H1 (cell line): ENCODE measurements around the gene ATXN2L. TPM values are rescaled to one million over a fixed set of nuclear protein-coding genes. Genes with fewer than 3 reads are reported as not detected.

Experiments
- CTCF ChIA-PET: fragments of 300-600 bp; sonication (Branson Sonifier 250); formaldehyde crosslinking; loops from one replicate; lab custom pipeline; 2021; ENCODE audit not compliant: partially characterized antibody; lab: Charles Lee
- POLR2A ChIA-PET: fragments of 300-600 bp; sonication (Branson Sonifier 250); formaldehyde crosslinking; loops from one replicate; lab custom pipeline; 2021; ENCODE audit warnings: inconsistent platforms; ENCODE audit not compliant: partially characterized antibody; lab: Charles Lee
- DNase-seq, 2 experiments: peaks; one replicate each; pipeline versions ENCODE4 v3.0.0 to v3.0.0-alpha.2; 2010 to 2022; ENCODE audit warnings: low spot score in 2 of 2, low read depth in 1 of 2, mixed read lengths in 1 of 2
- FAIRE-seq: peaks from 2 replicates; lab custom pipeline; 2011; peaks lifted over from hg19 to GRCh38; lab: Jason Lieb, UNC
- H2AFZ ChIP-seq: 2 replicates; pipeline ENCODE4 v1.8.1; 2012; ENCODE audit warnings: low read length, inconsistent platforms
- H2AK5ac ChIP-seq: 2 replicates; pipeline ENCODE4 v1.6.1; 2013; ENCODE audit warnings: low read depth, low read length
- H2BK120ac ChIP-seq: replicated peaks from 2 replicates; pipeline ENCODE3; 2013; ENCODE audit warnings: low read depth, low read length, inconsistent platforms
- H2BK12ac ChIP-seq: 2 replicates; pipeline ENCODE4 v1.6.1; 2013; ENCODE audit warnings: low read depth, low read length
- H2BK15ac ChIP-seq: 2 replicates; pipeline ENCODE4 v1.6.1; 2013; ENCODE audit warnings: low read length
- H2BK20ac ChIP-seq: 2 replicates; pipeline ENCODE4 v1.6.1; 2013; ENCODE audit warnings: low read length
- H2BK5ac ChIP-seq: 2 replicates; pipeline ENCODE4 v1.6.1; 2013; ENCODE audit warnings: low read depth, low read length
- H3K14ac ChIP-seq: 2 replicates; pipeline ENCODE4 v1.6.1; 2013; ENCODE audit warnings: inconsistent platforms; ENCODE audit not compliant: insufficient read length
- H3K18ac ChIP-seq: 2 replicates; pipeline ENCODE4 v1.6.1; 2013; ENCODE audit warnings: low read length; ENCODE audit errors: extremely low read depth
- H3K23ac ChIP-seq: 2 replicates; pipeline ENCODE4 v1.6.1; 2013; ENCODE audit warnings: inconsistent platforms; ENCODE audit not compliant: insufficient read length
- H3K23me2 ChIP-seq: 2 replicates; pipeline ENCODE4 v1.6.1; 2013; ENCODE audit warnings: low read depth, low read length
- H3K27ac ChIP-seq: 2 replicates; pipeline ENCODE4 v1.6.1; 2011; ENCODE audit warnings: low read depth, low read length, inconsistent platforms
- H3K27me3 ChIP-seq, 4 experiments: replicated peaks in 1 of 4; 1 replicate in 1 of 4; 2 replicates in 3 of 4; pipeline versions ENCODE4 v1.6.1 to v1.8.1; 2011 to 2013; ENCODE audit warnings: low read length in 3 of 4, mild to moderate bottlenecking in 3 of 4, inconsistent platforms in 2 of 4, mixed read lengths in 2 of 4, moderate library complexity in 1 of 4; ENCODE audit not compliant: control insufficient read depth in 3 of 4, insufficient read depth in 3 of 4; ENCODE audit errors: extremely low read depth in 1 of 4
- H3K36me3 ChIP-seq, 4 experiments: 2 replicates each; pipeline versions ENCODE4 v1.6.1 to v1.8.1; 2011 to 2013; ENCODE audit warnings: mild to moderate bottlenecking in 4 of 4, low read length in 3 of 4, moderate library complexity in 2 of 4, control low read depth in 1 of 4, inconsistent platforms in 1 of 4; ENCODE audit not compliant: insufficient read depth in 4 of 4, control insufficient read depth in 2 of 4
- H3K4ac ChIP-seq: replicated peaks from 2 replicates; pipeline ENCODE3; 2013; ENCODE audit warnings: low read length, low read depth, mixed read lengths, inconsistent platforms; ENCODE audit not compliant: insufficient read length
- H3K4me1 ChIP-seq, 4 experiments: replicated peaks in 1 of 4; 1 replicate in 1 of 4; 2 replicates in 3 of 4; pipeline versions ENCODE4 v1.6.1 to v1.8.1; 2011 to 2013; ENCODE audit warnings: low read length in 3 of 4, inconsistent platforms in 2 of 4, mixed read lengths in 1 of 4; ENCODE audit not compliant: insufficient read depth in 4 of 4, control insufficient read depth in 3 of 4
- H3K4me2 ChIP-seq, 2 experiments: 2 replicates each; pipeline versions ENCODE4 v1.6.1 to v1.8.1; 2011 to 2013; ENCODE audit warnings: low read depth in 2 of 2, low read length in 2 of 2, control low read depth in 1 of 2, inconsistent platforms in 1 of 2, mild to moderate bottlenecking in 1 of 2; ENCODE audit not compliant: insufficient read depth in 1 of 2
- H3K4me3 ChIP-seq, 4 experiments: fragments of 200-600, 300-600 bp in 1 of 4; sonication (generic), shearing (Covaris generic), sonication (Bioruptor Twin) in 1 of 4; 2 replicates each; pipeline versions ENCODE4 v1.5.1 to v1.8.1; 2011 to 2016; ENCODE audit warnings: low read length in 4 of 4, low read depth in 3 of 4, control low read depth in 2 of 4, inconsistent platforms in 2 of 4, mild to moderate bottlenecking in 2 of 4, mixed read lengths in 1 of 4, moderate library complexity in 1 of 4; ENCODE audit not compliant: insufficient read depth in 2 of 4; ENCODE audit errors: extremely low read depth in 1 of 4
- H3K56ac ChIP-seq: replicated peaks from 2 replicates; pipeline ENCODE3; 2013; ENCODE audit warnings: low read depth, mild to moderate bottlenecking, mixed read lengths, low read length, inconsistent platforms; ENCODE audit not compliant: insufficient read length
- H3K79me1 ChIP-seq: 2 replicates; pipeline ENCODE4 v1.6.1; 2013; ENCODE audit warnings: low read depth, low read length, control low read depth
- H3K79me2 ChIP-seq, 2 experiments: 2 replicates each; pipeline versions ENCODE4 v1.6.1 to v1.8.1; 2012 to 2013; ENCODE audit warnings: low read length in 2 of 2, mild to moderate bottlenecking in 2 of 2, inconsistent platforms in 1 of 2; ENCODE audit not compliant: insufficient read depth in 2 of 2, control insufficient read depth in 1 of 2
- H3K9ac ChIP-seq, 4 experiments: replicated peaks in 1 of 4; 1 replicate in 1 of 4; 2 replicates in 3 of 4; pipeline versions ENCODE4 v1.6.1 to v1.8.1; 2011 to 2013; ENCODE audit warnings: low read depth in 3 of 4, low read length in 3 of 4, control low read depth in 2 of 4, mild to moderate bottlenecking in 2 of 4, moderate library complexity in 2 of 4, inconsistent platforms in 1 of 4; ENCODE audit errors: extremely low read depth in 1 of 4
- H3K9me3 ChIP-seq, 2 experiments: 2 replicates each; pipeline versions ENCODE4 v1.6.1 to v1.8.1; 2012 to 2013; ENCODE audit warnings: mild to moderate bottlenecking in 2 of 2, moderate library complexity in 2 of 2, control low read depth in 1 of 2, inconsistent platforms in 1 of 2, low read depth in 1 of 2, low read length in 1 of 2, mixed read lengths in 1 of 2; ENCODE audit not compliant: insufficient read depth in 2 of 2
- H4K20me1 ChIP-seq, 2 experiments: replicated peaks in 1 of 2; 2 replicates each; pipeline versions ENCODE3 to v1.8.1; 2011 to 2013; ENCODE audit warnings: inconsistent platforms in 2 of 2, low read length in 2 of 2, mild to moderate bottlenecking in 1 of 2; ENCODE audit not compliant: insufficient read depth in 2 of 2, control insufficient read depth in 1 of 2
- H4K5ac ChIP-seq: 2 replicates; pipeline ENCODE4 v1.6.1; 2013; ENCODE audit warnings: low read length, low read depth, mixed read lengths, inconsistent platforms; ENCODE audit not compliant: insufficient read length
- H4K8ac ChIP-seq: 2 replicates; pipeline ENCODE4 v1.8.0; 2013; ENCODE audit warnings: mild to moderate bottlenecking, moderate library complexity, low read length, inconsistent platforms; ENCODE audit not compliant: insufficient read depth; ENCODE audit errors: extremely low read depth
- H4K91ac ChIP-seq: replicated peaks from 2 replicates; pipeline ENCODE3; 2013; ENCODE audit warnings: low read length, mixed read lengths, inconsistent platforms; ENCODE audit not compliant: insufficient read length
- FOSL1 ChIP-seq: IDR thresholded peaks from 2 replicates; pipeline ENCODE4 v1.6.1; 2011; ENCODE audit warnings: mild to moderate bottlenecking, low read depth, low read length, moderate library complexity; ENCODE audit not compliant: insufficient read depth
- JUND ChIP-seq: IDR thresholded peaks from 2 replicates; pipeline ENCODE4 v1.6.1; 2011; ENCODE audit warnings: mild to moderate bottlenecking, improper control_type of control experiment, low read length
- PHF8 ChIP-seq: fragments of 200-600 bp; sonication (generic); conservative IDR thresholded peaks from 2 replicates; pipeline ENCODE4 v1.7.1; 2012; ENCODE audit warnings: low read depth, mild to moderate bottlenecking, inconsistent platforms, low read length, moderate library complexity
- RNF2 ChIP-seq: fragments of 200-900, 300-1000 bp; sonication (generic); IDR thresholded peaks from 2 replicates; pipeline ENCODE4 v1.7.1; 2016; ENCODE audit warnings: borderline replicate concordance, low read depth, mild to moderate bottlenecking, antibody characterized with exemption, low read length; ENCODE audit not compliant: poor library complexity, severe bottlenecking; ENCODE audit errors: missing control alignments
- SIRT6 ChIP-seq: IDR thresholded peaks from one replicate; pipeline ENCODE4 v1.7.1; 2012; ENCODE audit warnings: low read length, inconsistent platforms
- SUZ12 ChIP-seq: fragments of 200-600 bp; sonication (generic); IDR thresholded peaks from 2 replicates; pipeline ENCODE4 v1.6.1; 2012; ENCODE audit warnings: mild to moderate bottlenecking, inconsistent platforms, low read length, moderate library complexity, mixed read lengths
- WGBS, 2 experiments: shearing (Covaris generic) in 1 of 2; methylation state at CpG; one replicate each; pipeline versions ENCODE4 v1.1.6 to v1.1.7; 2013 to 2015; ENCODE audit warnings: low lambda C conversion rate in 2 of 2, mixed read lengths in 2 of 2, inconsistent platforms in 1 of 2, low coverage in 1 of 2, missing lambda C conversion rate in 1 of 2; ENCODE audit not compliant: insufficient replicate concordance in 2 of 2, insufficient coverage in 1 of 2, insufficient read length in 1 of 2; ENCODE audit errors: extremely low coverage in 1 of 2, missing lambda C conversion rate in 1 of 2; 5-methylcytosine and 5-hydroxymethylcytosine counted together
- polyA plus RNA-seq, 7 experiments: library from polyadenylated mRNA; depleted of rRNA in 3 of 7; stranded (reverse) in 5 of 7; unstranded in 2 of 7; fragments of >200 nt in 5 of 7; fragments of 200-250 nt in 2 of 7; gene quantifications; 1 replicate in 5 of 7; 2 replicates in 1 of 7; 4 replicates in 1 of 7; pipeline versions ENCODE4 v1.2.1 to v1.2.3, GENCODE V29; 2011 to 2013; ENCODE audit warnings: missing spikeins in 2 of 7, mixed read lengths in 2 of 7
- total RNA-seq: library from RNA; stranded (reverse); fragmentation: NEBNext Ultra II Directional; extraction: Animal tissue kit (Norgen Biotek cat#: 25700); gene quantifications from 2 replicates; pipeline ENCODE4 v1.2.1, GENCODE V29; 2021

ATXN2L gene
- total and polyA plus RNA-seq, 2 of the 8 experiments (the other 6 are each of a cell fraction or from before 2014, with no cell fraction given): 79.1 to 227 TPM

- no peak overlapping the region for H2BK120ac ChIP-seq
- H2AFZ ChIP-seq: no peak overlapping the region
- no peak overlapping the region for H3K23ac ChIP-seq
- TF ChIP-seq SUZ12 (no peak), RNF2 (no peak), PHF8 (no peak), FOSL1 (no peak), JUND (no peak), SIRT6 (no peak)
- H3K4me2 ChIP-seq: no peak overlapping the region
- H3K9me3 ChIP-seq: no peaks in the 10 kb centered on the region
- 68% methylated on average over 4 of the region's 4 CpGs; no CpG with 5 or more reads in 1 of the 2 experiments for WGBS, 2 experiments
- no peak overlapping the region for H2BK15ac ChIP-seq
- H2BK5ac ChIP-seq: no peak overlapping the region
- H3K27me3 ChIP-seq: no peaks in the 10 kb centered on the region
- H3K27ac ChIP-seq: no peak overlapping the region
- no peak overlapping the region for H2BK20ac ChIP-seq
- CTCF ChIA-PET: interaction anchor here (0.7 to 2.0 kb wide), 3 partner anchors 14 to 945 kb away, joined by 3 to 6 read pairs (median 6); no protein-coding TSS in a partner anchor
- no peak overlapping the region for H3K9ac ChIP-seq
- no peak overlapping the region for H3K56ac ChIP-seq
- no peak overlapping the region for H3K4me3 ChIP-seq
- POLR2A ChIA-PET: interaction anchor here (1.0 to 3.9 kb wide), 5 partner anchors 10 to 37 kb away, joined by 3 to 15 read pairs (median 4); partner anchors contain the start of gene ATXN2L
- H3K79me2 ChIP-seq: peaks cover 0 to 5% of the 10 kb centered on the region in 2 experiments; a peak in 2 of 4 replicates
- H3K79me1 ChIP-seq: peaks cover 3% of the 10 kb centered on the region; the same call in 1 of the 2 replicates
- H4K5ac ChIP-seq: no peak overlapping the region
- no peak overlapping the region for H2AK5ac ChIP-seq
- H3K4ac ChIP-seq: no peak overlapping the region
- H4K8ac ChIP-seq: no peak overlapping the region
- no peaks in the 10 kb centered on the region for H3K36me3 ChIP-seq
- H2BK12ac ChIP-seq: no peak overlapping the region
- peaks cover under 1 to 4% of the 10 kb centered on the region in 2 experiments for H4K20me1 ChIP-seq
- H3K4me1 ChIP-seq: peaks cover 0 to 1% (median under 1%) of the 10 kb centered on the region in 4 experiments; a peak in 4 of 7 replicates
- DNase-seq (no peak), FAIRE-seq (no peak)
- no peak overlapping the region for H3K14ac ChIP-seq
- H3K23me2 ChIP-seq: peaks cover 5% of the 10 kb centered on the region
- H3K18ac ChIP-seq: no peak overlapping the region
- no peak overlapping the region for H4K91ac ChIP-seq
These were observed 36.5 kb downstream of the ATXN2L start for GRCh38 chr16:28859326-28859725.
